H54 (cell line): ENCODE data around the gene CPSF3.
A peak's percentile ranks its signal among the peaks of the same experiment; 100 is the strongest.
"Not testable (repeated sequence)": the region's sequence is repeated elsewhere in the genome, so short reads cannot be mapped to it uniquely, and the experiment has no call there.

Experiments
- DNase-seq: peaks from one replicate; pipeline ENCODE4 v3.0.0; 2011; ENCODE audit warnings: low spot score, mixed read lengths; ENCODE audit not compliant: insufficient read length
- FAIRE-seq: peaks from 3 replicates; lab custom pipeline; 2011; peaks lifted over from hg19 to GRCh38; lab: Jason Lieb, UNC
- POLR2A ChIP-seq: IDR thresholded peaks from 2 replicates; pipeline ENCODE4 v1.6.1; 2011; ENCODE audit warnings: low read depth, mild to moderate bottlenecking, low read length

The CPSF3 gene

DNA sequence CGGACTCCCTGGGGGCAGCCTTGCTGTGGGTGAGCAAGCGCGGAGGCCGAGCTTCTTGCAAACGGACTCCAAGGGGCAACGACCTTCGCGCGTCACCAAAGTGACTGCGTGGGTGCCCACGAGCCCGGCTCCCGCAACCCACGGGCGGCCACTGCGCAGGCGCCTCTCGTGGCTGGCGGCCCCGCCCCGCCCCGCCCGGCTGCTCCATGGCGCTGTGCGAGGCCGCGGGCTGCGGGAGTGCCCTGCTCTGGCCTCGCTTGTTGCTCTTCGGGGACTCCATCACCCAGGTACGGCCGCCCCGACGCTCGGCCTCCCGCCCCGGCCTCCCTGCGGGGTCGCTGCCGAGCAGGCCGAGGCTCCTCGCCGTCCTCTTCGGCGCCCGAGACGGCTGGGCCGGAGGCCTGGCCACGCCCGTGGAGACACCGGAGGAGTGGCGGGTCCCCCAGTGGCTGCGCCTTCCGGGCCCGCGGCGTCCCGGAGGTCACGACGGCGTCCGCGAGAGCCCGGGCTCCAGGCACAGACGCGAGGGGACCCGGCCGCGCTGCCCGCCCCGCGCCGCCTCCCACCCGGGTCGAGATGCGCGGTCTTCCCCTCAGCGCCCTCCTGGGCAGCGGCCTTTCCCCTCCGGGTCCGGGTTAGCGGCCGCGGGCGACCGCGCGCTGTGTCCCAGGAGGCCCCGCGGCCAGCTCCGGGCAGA lies 51.1 kb downstream of the CPSF3 start, which contains the start of gene IAH1:
Gene IAH1 (plus strand): TSS at position 191 of the 697 bp plus-strand sequence. CDS start 16 bp downstream, at position 207.
- peak; percentile 81 for TF ChIP-seq POLR2A
- DNase-seq (peak; percentile 70), FAIRE-seq (no peak)

DNA sequence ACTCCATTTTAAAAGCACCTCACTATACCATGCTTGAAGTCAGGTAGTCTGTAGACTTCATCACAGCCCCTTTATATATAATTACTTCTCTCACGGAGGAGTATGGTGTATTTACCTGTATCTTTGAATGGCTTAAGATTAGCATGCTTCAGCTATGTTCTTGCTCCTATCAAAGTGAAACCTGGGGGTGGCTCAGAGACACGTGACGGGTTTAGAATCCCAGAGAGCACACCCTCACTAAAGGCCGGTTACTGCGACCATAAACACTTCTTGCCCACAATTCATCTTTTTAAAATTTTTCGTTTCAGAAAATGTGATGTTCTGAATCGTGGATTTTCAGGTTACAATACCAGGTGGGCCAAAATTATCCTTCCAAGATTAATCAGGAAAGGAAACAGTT lies 54.5 kb downstream of the CPSF3 start:
- FAIRE-seq, result no peak
- no peak for DNase-seq
- no peak for TF ChIP-seq POLR2A

DNA sequence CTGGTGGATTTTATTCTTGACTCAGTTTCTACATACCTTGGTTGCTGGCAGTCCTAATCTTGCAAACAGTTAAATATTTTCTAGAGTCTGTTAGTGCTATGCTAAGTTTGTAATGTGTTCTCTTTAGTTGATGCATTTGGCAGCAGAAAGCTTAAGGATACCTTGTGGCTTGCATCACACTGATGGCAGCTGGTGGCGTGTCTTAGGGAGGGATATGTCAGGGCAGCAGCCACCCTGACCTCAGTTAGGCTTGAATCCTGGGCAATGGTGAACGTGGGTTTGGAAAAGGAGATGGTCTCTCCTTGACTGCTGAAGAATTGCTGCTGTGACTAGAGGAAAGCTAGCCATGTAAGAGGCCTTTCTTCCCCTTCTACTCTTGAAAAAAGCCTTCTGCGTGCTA lies 55.1 kb downstream of the CPSF3 start:
- no peak for FAIRE-seq
- TF ChIP-seq POLR2A, result no peak

GRCh38 chr2:9480157-9480556 lies 56.7 kb downstream of the CPSF3 start:
- DNase-seq (no peak), FAIRE-seq (no peak)
- no peak for TF ChIP-seq POLR2A

More for the DNA sequence above, 55.1 kb downstream of the CPSF3 start:
- DNase-seq, result no peak

GRCh38 chr2:9483107-9483506 lies 59.7 kb downstream of the CPSF3 start:
- TF ChIP-seq POLR2A, result no peak
- no peak for FAIRE-seq

DNA sequence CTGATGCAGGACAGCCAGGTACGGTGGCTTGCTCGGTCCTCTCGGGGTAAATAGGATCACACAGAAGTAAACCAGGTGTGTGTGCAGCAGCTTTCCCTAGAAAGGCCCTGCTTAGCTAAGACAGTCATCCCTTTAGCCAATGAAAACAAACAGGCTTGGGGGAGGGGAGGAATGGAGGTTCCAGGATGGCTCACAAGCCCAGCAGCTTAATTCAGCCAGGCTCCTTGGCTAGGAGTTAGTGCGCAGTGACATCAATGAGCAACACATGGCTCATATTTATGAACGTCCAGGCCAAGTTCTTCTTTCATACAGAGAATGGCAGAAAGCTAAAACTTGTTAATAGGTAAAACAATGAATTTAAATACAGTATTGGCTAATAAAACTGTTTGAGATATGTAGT lies 61.1 kb downstream of the CPSF3 start:
- no peak for DNase-seq
- TF ChIP-seq POLR2A, result no peak
- no peak for FAIRE-seq

More at GRCh38 chr2:9483107-9483506, 59.7 kb downstream of the CPSF3 start:
- no peak for DNase-seq

DNA sequence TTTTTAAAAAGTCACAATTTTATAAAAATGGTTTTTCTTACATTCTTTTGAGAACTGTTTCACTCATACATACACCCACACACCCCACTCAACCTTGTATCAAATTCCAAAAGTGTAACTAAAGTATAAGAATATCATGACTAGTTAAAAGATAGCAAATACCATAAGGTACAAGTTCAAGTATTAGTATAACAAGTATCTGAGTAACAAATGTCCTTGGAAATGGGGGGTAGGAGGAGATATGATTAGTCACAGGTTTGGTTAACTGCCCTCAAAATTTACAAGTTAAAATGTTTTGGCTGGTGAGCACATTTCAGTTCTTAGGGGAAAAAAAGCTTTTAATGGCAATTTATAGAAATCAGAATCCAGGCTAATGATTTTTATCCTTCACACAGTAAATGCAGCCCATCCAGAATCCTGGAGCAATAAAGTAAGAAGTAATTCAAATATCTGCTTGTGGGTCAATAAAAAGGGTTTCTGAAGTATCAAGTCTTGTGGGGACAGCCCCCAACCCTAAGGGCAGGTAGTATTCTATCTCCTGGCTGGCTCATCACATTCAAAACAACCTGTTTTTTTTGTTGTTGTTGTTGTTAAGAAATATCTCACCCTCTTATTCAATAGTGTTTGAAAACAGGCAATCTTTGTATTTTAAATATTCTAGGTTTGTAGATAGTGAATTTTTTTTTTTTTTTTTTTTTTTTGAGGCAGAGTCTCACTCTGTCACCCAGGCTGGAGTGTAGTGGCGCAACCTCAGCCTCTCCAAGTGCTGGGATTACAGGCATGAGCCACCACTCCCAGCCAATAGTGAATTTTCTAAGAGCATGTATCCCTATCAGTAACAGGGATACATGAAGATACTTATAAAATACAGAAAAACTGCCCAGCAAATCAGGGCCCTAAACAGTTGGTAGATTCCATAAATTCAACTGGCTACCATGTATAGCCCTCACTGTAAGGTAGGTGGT lies 65.4 kb downstream of the CPSF3 start:
- FAIRE-seq (no peak), DNase-seq (no peak)
- TF ChIP-seq POLR2A, result no peak

GRCh38 chr2:9490789-9491188 lies 67.3 kb downstream of the CPSF3 start:
- no peak for TF ChIP-seq POLR2A
- FAIRE-seq (no peak), DNase-seq (no peak)

GRCh38 chr2:9492927-9493326 lies 69.5 kb downstream of the CPSF3 start:
- TF ChIP-seq POLR2A, result no peak
- DNase-seq (no peak), FAIRE-seq (no peak)

- TF ChIP-seq POLR2A, result no peak
- FAIRE-seq (no peak), DNase-seq (no peak)
These were observed 70.0 kb downstream of the CPSF3 start for GRCh38 chr2:9493478-9493877.

GRCh38 chr2:9494081-9494480 lies 70.6 kb downstream of the CPSF3 start:
- FAIRE-seq (no peak), DNase-seq (no peak)
- no peak for TF ChIP-seq POLR2A

GRCh38 chr2:9497017-9497416 lies 73.6 kb downstream of the CPSF3 start:
- TF ChIP-seq POLR2A, result no peak
- DNase-seq (no peak), FAIRE-seq (no peak)

DNA sequence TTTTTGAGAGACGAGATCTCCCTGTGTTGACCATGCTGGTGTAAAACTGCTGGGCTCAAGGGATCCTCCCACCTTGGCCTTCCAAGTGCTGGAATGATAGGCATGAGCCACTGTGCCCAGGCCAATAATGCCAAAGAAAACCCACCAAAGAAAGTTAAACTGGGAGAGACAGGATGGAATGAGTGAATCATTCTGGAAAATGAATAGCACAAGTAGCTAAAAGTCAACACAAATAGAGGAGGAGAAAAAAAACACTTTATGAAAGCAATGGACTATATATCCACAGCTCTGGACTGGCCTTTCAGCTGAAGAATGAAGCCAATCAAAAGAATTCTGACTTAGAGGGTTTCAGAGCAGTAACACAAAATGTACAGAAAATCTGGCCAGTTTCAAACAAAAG lies 74.8 kb downstream of the CPSF3 start:
- DNase-seq (no peak), FAIRE-seq (no peak)
- TF ChIP-seq POLR2A, result no peak

GRCh38 chr2:9508931-9509330 lies 85.5 kb downstream of the CPSF3 start:
- FAIRE-seq (no peak), DNase-seq (no peak)
- no peak for TF ChIP-seq POLR2A

DNA sequence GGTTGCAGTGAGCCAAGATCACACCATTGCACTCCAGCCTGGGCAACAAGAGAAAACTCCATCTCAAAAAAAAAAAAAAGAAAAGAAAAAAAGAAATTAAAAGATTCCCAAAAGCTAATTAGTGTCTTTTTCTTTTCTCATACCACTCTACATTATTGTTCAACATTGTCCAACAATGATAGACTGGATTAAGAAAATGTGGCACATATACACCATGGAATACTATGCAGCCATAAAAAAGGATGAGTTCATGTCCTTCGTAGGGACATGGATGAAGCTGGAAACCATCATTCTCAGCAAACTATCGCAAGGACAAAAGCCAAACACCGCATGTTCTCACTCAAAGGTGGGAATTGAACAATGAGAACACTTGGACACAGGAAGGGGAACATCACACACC lies 90.5 kb downstream of the CPSF3 start:
- DNase-seq, FAIRE-seq: not testable (repeated sequence)
